ENCODE results near the gene TAAR8. TPM values are rescaled to one million over a fixed set of nuclear protein-coding genes. Genes with fewer than 3 reads are reported as not detected.
"Not testable (repeated sequence)": the region's sequence is repeated elsewhere in the genome, so short reads cannot be mapped to it uniquely, and the experiment has no call there.

TAAR8 gene
- total and polyA plus RNA-seq, 4 donors, result not detected

GRCh38 chr6:132534546-132534945, 17.9 kb upstream of the TAAR8 start:
- WGBS (ENCODE audit: insufficient coverage), result no CpG with 5 or more reads among the region's 2 CpGs
- not testable (repeated sequence) for H3K27me3 ChIP-seq (ENCODE audit: control insufficient read depth, insufficient read depth, low read length); H3K4me3 ChIP-seq (ENCODE audit: low read depth, low read length); H3K27ac ChIP-seq (ENCODE audit: low read depth, low read length); DNase-seq (ENCODE audit: low read depth in 4 of 6, low spot score in 6 of 6); H3K9me3 ChIP-seq (ENCODE audit: control insufficient read depth, insufficient read depth, low read length); H3K36me3 ChIP-seq (ENCODE audit: control insufficient read depth, insufficient read depth, low read length); H3K4me1 ChIP-seq (ENCODE audit: control insufficient read depth, insufficient read depth, low read length)

GRCh38 chr6:132537145-132537544, 15.3 kb upstream of the TAAR8 start:
- H3K9me3 ChIP-seq (ENCODE audit: control insufficient read depth, insufficient read depth, low read length), result no peaks in the 10 kb centered on the region
- DNase-seq (ENCODE audit: low read depth in 4 of 6, low spot score in 6 of 6), result no peak
- no CpG with 5 or more reads among the region's 3 CpGs for WGBS (ENCODE audit: insufficient coverage)
- no peak overlapping the region for H3K4me3 ChIP-seq (ENCODE audit: low read depth, low read length)
- H3K27ac ChIP-seq (ENCODE audit: low read depth, low read length), result no peak overlapping the region
- H3K36me3 ChIP-seq (ENCODE audit: control insufficient read depth, insufficient read depth, low read length), result no peaks in the 10 kb centered on the region
- H3K4me1 ChIP-seq (ENCODE audit: control insufficient read depth, insufficient read depth, low read length), result no peaks in the 10 kb centered on the region
- no peaks in the 10 kb centered on the region for H3K27me3 ChIP-seq (ENCODE audit: control insufficient read depth, insufficient read depth, low read length)

GRCh38 chr6:132537977-132538376, 14.5 kb upstream of the TAAR8 start, which contains the start of gene TAAR9:
Gene TAAR9 (plus strand): TSS chr6:132538277. CDS start chr6:132538290, 13 bp downstream.
- no CpG with 5 or more reads among the region's 4 CpGs for WGBS (ENCODE audit: insufficient coverage)
- no peak within 1 kb of the TSS for H3K27ac ChIP-seq (ENCODE audit: low read depth, low read length)
- no peaks in the 10 kb centered on the region for H3K36me3 ChIP-seq (ENCODE audit: control insufficient read depth, insufficient read depth, low read length)
- no peaks in the 10 kb centered on the region for H3K4me1 ChIP-seq (ENCODE audit: control insufficient read depth, insufficient read depth, low read length)
- no peaks in the 10 kb centered on the region for H3K27me3 ChIP-seq (ENCODE audit: control insufficient read depth, insufficient read depth, low read length)
- no peak for DNase-seq (ENCODE audit: low read depth in 4 of 6, low spot score in 6 of 6)
- no peak within 1 kb of the TSS for H3K4me3 ChIP-seq (ENCODE audit: low read depth, low read length)
- H3K9me3 ChIP-seq (ENCODE audit: control insufficient read depth, insufficient read depth, low read length), result no peaks in the 10 kb centered on the region

GRCh38 chr6:132544826-132545225, 7.6 kb upstream of the TAAR8 start:
- Histone ChIP-seq H3K4me3 (ENCODE audit: low read depth, low read length) (no peak overlapping the region), H3K27me3 (ENCODE audit: control insufficient read depth, insufficient read depth, low read length) (no peaks in the 10 kb centered on the region), H3K9me3 (ENCODE audit: control insufficient read depth, insufficient read depth, low read length) (no peaks in the 10 kb centered on the region), H3K36me3 (ENCODE audit: control insufficient read depth, insufficient read depth, low read length) (no peaks in the 10 kb centered on the region), H3K4me1 (ENCODE audit: control insufficient read depth, insufficient read depth, low read length) (no peaks in the 10 kb centered on the region), H3K27ac (ENCODE audit: low read depth, low read length) (no peak overlapping the region)
- no peak for DNase-seq (ENCODE audit: low read depth in 4 of 6, low spot score in 6 of 6)

- WGBS (ENCODE audit: insufficient coverage), result 95% methylated on average over 3 of the region's 4 CpGs
- Histone ChIP-seq H3K36me3 (ENCODE audit: control insufficient read depth, insufficient read depth, low read length) (no peaks in the 10 kb centered on the region), H3K4me1 (ENCODE audit: control insufficient read depth, insufficient read depth, low read length) (no peaks in the 10 kb centered on the region)
These were observed 3.6 kb upstream of the TAAR8 start for GRCh38 chr6:132548746-132549463.

GRCh38 chr6:132551214-132551613, 1.3 kb upstream of the TAAR8 start:
- no peaks in the 10 kb centered on the region for H3K4me1 ChIP-seq (ENCODE audit: control insufficient read depth, insufficient read depth, low read length)
- no peak for DNase-seq (ENCODE audit: low read depth in 4 of 6, low spot score in 6 of 6)
- H3K9me3 ChIP-seq (ENCODE audit: control insufficient read depth, insufficient read depth, low read length), result no peaks in the 10 kb centered on the region
- no peak overlapping the region for H3K27ac ChIP-seq (ENCODE audit: low read depth, low read length)
- 88% methylated on average over 4 of the region's 4 CpGs for whole genome bisulfite sequencing (ENCODE audit: insufficient coverage)
- H3K27me3 ChIP-seq (ENCODE audit: control insufficient read depth, insufficient read depth, low read length), result no peaks in the 10 kb centered on the region
- H3K36me3 ChIP-seq (ENCODE audit: control insufficient read depth, insufficient read depth, low read length), result no peaks in the 10 kb centered on the region
- H3K4me3 ChIP-seq (ENCODE audit: low read depth, low read length), result no peak overlapping the region

More at GRCh38 chr6:132548746-132549463, 3.6 kb upstream of the TAAR8 start:
- H3K4me3 ChIP-seq (ENCODE audit: low read depth, low read length), result no peak overlapping the region
- no peak overlapping the region for H3K27ac ChIP-seq (ENCODE audit: low read depth, low read length)
- H3K9me3 ChIP-seq (ENCODE audit: control insufficient read depth, insufficient read depth, low read length), result no peaks in the 10 kb centered on the region
- no peaks in the 10 kb centered on the region for H3K27me3 ChIP-seq (ENCODE audit: control insufficient read depth, insufficient read depth, low read length)
- no peak for DNase-seq (ENCODE audit: low read depth in 4 of 6, low spot score in 6 of 6)

- H3K27me3 ChIP-seq (ENCODE audit: control insufficient read depth, insufficient read depth, low read length); H3K4me3 ChIP-seq (ENCODE audit: low read depth, low read length); H3K9me3 ChIP-seq (ENCODE audit: control insufficient read depth, insufficient read depth, low read length); DNase-seq (ENCODE audit: low read depth in 4 of 6, low spot score in 6 of 6); H3K36me3 ChIP-seq (ENCODE audit: control insufficient read depth, insufficient read depth, low read length); H3K4me1 ChIP-seq (ENCODE audit: control insufficient read depth, insufficient read depth, low read length); H3K27ac ChIP-seq (ENCODE audit: low read depth, low read length): not testable (repeated sequence)
- WGBS (ENCODE audit: insufficient coverage), result no CpG with 5 or more reads among the region's 3 CpGs
These were observed 7.6 kb downstream of the TAAR8 start for GRCh38 chr6:132560087-132560486.

- no peaks in the 10 kb centered on the region for H3K27me3 ChIP-seq (ENCODE audit: control insufficient read depth, insufficient read depth, low read length)
- H3K4me3 ChIP-seq (ENCODE audit: low read depth, low read length), result no peak overlapping the region
- no CpG with 5 or more reads among the region's 6 CpGs for WGBS (ENCODE audit: insufficient coverage)
- no peak overlapping the region for H3K27ac ChIP-seq (ENCODE audit: low read depth, low read length)
- no peak for DNase-seq (ENCODE audit: low read depth in 4 of 6, low spot score in 6 of 6)
- H3K4me1 ChIP-seq (ENCODE audit: control insufficient read depth, insufficient read depth, low read length), result no peaks in the 10 kb centered on the region
- no peaks in the 10 kb centered on the region for H3K9me3 ChIP-seq (ENCODE audit: control insufficient read depth, insufficient read depth, low read length)
- H3K36me3 ChIP-seq (ENCODE audit: control insufficient read depth, insufficient read depth, low read length), result no peaks in the 10 kb centered on the region
These were observed 13.9 kb downstream of the TAAR8 start for GRCh38 chr6:132566404-132566803.

- no peaks in the 10 kb centered on the region for H3K27me3 ChIP-seq (ENCODE audit: control insufficient read depth, insufficient read depth, low read length)
- no peaks in the 10 kb centered on the region for H3K4me1 ChIP-seq (ENCODE audit: control insufficient read depth, insufficient read depth, low read length)
- no peak overlapping the region for H3K4me3 ChIP-seq (ENCODE audit: low read depth, low read length)
- no peaks in the 10 kb centered on the region for H3K9me3 ChIP-seq (ENCODE audit: control insufficient read depth, insufficient read depth, low read length)
- no peak for DNase-seq (ENCODE audit: low read depth in 4 of 6, low spot score in 6 of 6)
- H3K36me3 ChIP-seq (ENCODE audit: control insufficient read depth, insufficient read depth, low read length), result no peaks in the 10 kb centered on the region
- no peak overlapping the region for H3K27ac ChIP-seq (ENCODE audit: low read depth, low read length)
- no CpG with 5 or more reads among the region's 1 CpG for WGBS (ENCODE audit: insufficient coverage)
These were observed 15.1 kb downstream of the TAAR8 start for GRCh38 chr6:132567566-132567965.

GRCh38 chr6:132568611-132569010, 16.1 kb downstream of the TAAR8 start:
- no peak overlapping the region for H3K27ac ChIP-seq (ENCODE audit: low read depth, low read length)
- no peaks in the 10 kb centered on the region for H3K4me1 ChIP-seq (ENCODE audit: control insufficient read depth, insufficient read depth, low read length)
- DNase-seq (ENCODE audit: low read depth in 4 of 6, low spot score in 6 of 6), result no peak

More at GRCh38 chr6:132568611-132569010, 16.1 kb downstream of the TAAR8 start:
- Histone ChIP-seq H3K9me3 (ENCODE audit: control insufficient read depth, insufficient read depth, low read length) (no peaks in the 10 kb centered on the region), H3K4me3 (ENCODE audit: low read depth, low read length) (no peak overlapping the region), H3K36me3 (ENCODE audit: control insufficient read depth, insufficient read depth, low read length) (no peaks in the 10 kb centered on the region), H3K27me3 (ENCODE audit: control insufficient read depth, insufficient read depth, low read length) (no peaks in the 10 kb centered on the region)
- no CpG with 5 or more reads among the region's 6 CpGs for WGBS (ENCODE audit: insufficient coverage)

Measured in spinal cord (tissue), 10 donors.